ENCODE measurements around the gene C9orf43. TPM values are rescaled to one million over a fixed set of nuclear protein-coding genes. Genes with fewer than 3 reads are reported as not detected.
"Not testable (repeated sequence)": the region's sequence is repeated elsewhere in the genome, so short reads cannot be mapped to it uniquely, and the experiment has no call there.

The C9orf43 gene
- total and polyA plus RNA-seq, 3 donors from 2014 or later = 41.7 to 109 (median 71.3) TPM

DNA sequence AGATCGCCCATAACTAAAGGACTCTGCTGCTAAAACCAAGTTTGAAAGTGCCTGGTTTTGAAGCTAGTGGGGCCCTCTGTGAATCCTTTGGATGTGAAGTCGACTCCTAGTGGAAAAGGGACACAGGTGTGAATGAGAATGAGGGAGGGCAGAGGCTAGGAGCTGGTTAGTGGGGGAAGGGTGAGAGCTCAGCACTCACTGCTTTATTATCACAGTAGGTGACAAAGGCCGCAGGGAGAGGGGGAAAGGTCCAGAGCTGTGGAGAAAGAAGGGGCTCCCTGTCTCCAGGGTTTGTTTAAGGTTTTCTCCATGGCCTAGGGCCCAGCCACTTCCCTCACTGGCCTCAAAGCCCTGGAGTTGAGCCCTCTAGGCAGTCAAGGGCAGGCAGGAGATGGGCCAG, 37.3 kb upstream of the C9orf43 start:
- 67 to 78% methylated on average over 3 of the region's 3 CpGs for WGBS, 2 donors
- DNase-seq = no peak
- no peaks in the 10 kb centered on the region for H3K36me3 ChIP-seq (ENCODE audit: low read depth, missing control alignments)
- no peak for TF ChIP-seq POLR2A (IDR thresholded peaks at IDR 0.05)
- TF ChIP-seq CTCF (IDR thresholded peaks at IDR 0.05) = no peak
- no peak overlapping the region for H3K4me3 ChIP-seq
- intact Hi-C loops (cut with DNase I; ENCODE audit: low total_unique reads) = no loop called here
- no peak overlapping the region for H3K27ac ChIP-seq
- peaks cover 8% of the 10 kb centered on the region for H3K4me1 ChIP-seq
- H3K27me3 ChIP-seq = no peaks in the 10 kb centered on the region
- no peaks in the 10 kb centered on the region for H3K9me3 ChIP-seq

DNA sequence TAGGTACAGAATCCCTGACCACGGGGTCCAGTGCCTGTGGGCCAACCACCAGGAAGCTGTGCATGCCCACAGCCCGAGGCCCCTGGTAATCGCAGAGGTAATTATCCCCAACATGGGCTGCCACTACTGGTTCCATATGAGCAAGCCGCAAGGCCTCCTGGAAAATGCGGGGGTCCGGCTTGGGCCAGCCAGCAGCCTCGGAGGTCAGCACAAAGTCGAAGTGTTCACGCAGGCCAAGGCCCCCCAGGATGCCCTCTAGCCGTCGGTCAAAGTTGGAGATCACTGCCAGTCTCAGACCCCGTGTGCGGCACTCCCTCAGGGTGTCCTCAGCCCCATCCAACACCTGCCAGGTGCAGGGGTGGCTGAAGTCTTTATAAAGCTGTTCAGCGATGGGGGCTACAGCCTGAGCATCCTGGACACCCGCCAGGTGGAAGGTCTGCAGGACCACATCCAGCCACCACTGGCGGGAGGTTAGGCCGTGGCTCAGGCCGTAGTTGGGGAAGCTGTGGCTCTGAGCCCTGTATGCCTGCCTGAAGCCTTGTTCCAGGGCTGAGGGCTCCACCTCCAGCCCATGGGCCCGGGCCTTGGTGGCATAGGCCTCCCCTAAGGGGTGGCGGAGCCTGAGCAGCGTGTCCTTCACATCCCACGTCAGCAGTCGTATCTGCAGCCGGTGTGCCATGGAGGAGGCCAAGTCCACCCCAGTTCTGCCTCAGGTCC, 36.7 kb upstream of the C9orf43 start:
- intact Hi-C loops (cut with DNase I; ENCODE audit: low total_unique reads) = no loop called here
- TF ChIP-seq CTCF (IDR thresholded peaks at IDR 0.05) = no peak
- no peak for TF ChIP-seq POLR2A (IDR thresholded peaks at IDR 0.05)
- 79 to 87% methylated on average over 4 to 22 of the region's 24 CpGs for WGBS, 2 donors

GRCh38 chr9:113375057-113376023, 35.2 kb upstream of the C9orf43 start:
- Histone ChIP-seq H3K27ac (no peak overlapping the region), H3K4me3 (no peak overlapping the region), H3K4me1 (peaks cover 12% of the 10 kb centered on the region), H3K27me3 (no peaks in the 10 kb centered on the region), H3K36me3 (ENCODE audit: low read depth, missing control alignments) (no peaks in the 10 kb centered on the region), H3K9me3 (no peaks in the 10 kb centered on the region)
- intact Hi-C loops (cut with DNase I; ENCODE audit: low total_unique reads) = no loop called here
- TF ChIP-seq CTCF (IDR thresholded peaks at IDR 0.05) = no peak
- no peak for TF ChIP-seq POLR2A (IDR thresholded peaks at IDR 0.05)
- DNase-seq = no peak
- 64 to 89% methylated on average over 6 of the region's 6 CpGs for WGBS, 2 donors

More for the DNA sequence above, 36.7 kb upstream of the C9orf43 start:
- H3K36me3 ChIP-seq (ENCODE audit: low read depth, missing control alignments) = no peaks in the 10 kb centered on the region
- no peak overlapping the region for H3K4me3 ChIP-seq
- H3K27ac ChIP-seq = no peak overlapping the region
- no peaks in the 10 kb centered on the region for H3K27me3 ChIP-seq
- H3K4me1 ChIP-seq = peaks cover 10% of the 10 kb centered on the region
- no peak for DNase-seq
- H3K9me3 ChIP-seq = no peaks in the 10 kb centered on the region

DNA sequence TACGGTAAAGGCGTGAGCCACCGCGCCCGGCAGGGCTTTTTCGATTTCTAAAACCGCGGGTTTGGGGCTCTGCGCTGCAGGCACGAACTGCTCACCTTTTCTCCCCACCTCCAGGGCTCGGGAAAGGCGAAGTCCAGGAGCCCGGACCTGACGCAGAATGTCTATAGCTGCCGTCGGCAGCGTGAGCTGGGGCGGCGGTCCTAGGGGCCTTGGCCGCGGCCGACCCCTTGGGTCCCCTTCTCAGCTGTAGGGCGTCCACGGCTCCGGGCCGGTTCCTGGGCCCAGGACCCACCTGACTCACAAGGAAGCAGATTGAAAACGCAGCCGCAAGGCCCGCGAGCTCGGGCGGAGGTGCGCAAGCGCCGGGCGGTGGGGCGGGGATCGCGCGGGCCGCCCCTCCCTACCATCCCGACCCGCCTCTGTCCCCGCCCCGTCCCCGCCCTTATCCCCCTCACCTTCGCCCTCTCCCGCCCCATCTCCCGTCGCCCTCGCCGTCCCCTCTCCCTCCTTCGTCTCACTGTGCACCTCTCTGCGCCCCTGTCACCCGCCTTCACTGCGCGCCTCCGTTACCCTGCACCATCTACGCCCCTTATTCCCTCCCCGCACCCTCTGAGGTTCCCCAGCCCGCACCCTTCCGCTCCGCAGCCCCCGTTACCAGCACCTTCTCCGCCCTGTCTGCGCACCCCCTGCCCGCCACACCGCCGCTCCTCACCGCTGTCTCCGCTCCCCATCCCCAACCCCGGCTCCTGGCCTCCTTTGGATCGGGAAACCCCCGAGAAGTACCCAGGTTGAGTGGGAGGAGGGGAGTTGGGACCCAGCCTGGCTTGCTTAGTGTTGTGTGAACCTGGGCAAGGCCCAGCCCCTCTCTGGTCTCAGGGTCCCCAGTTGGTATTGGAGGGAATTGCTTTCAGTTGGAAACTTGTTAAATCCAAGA, 33.6 kb upstream of the C9orf43 start, which contains the start of gene HDHD3:
Gene HDHD3, minus strand, starts transcription at position 353 of the 934 bp plus-strand sequence. CDS start 2,632 bp downstream, outside the sequence.
- peaks cover 12% of the 10 kb centered on the region for H3K4me1 ChIP-seq
- peak; percentile 88 for DNase-seq
- H3K36me3 ChIP-seq (ENCODE audit: low read depth, missing control alignments) = no peaks in the 10 kb centered on the region
- no peaks in the 10 kb centered on the region for H3K9me3 ChIP-seq
- intact Hi-C loops (cut with DNase I; ENCODE audit: low total_unique reads) = no loop called here
- peak within 1 kb of the TSS; percentile 68 to 93 for H3K4me3 ChIP-seq
- H3K27me3 ChIP-seq = no peaks in the 10 kb centered on the region
- TF ChIP-seq CTCF (IDR thresholded peaks at IDR 0.05) (no peak), POLR2A (IDR thresholded peaks at IDR 0.05) (no peak)
- H3K27ac ChIP-seq = peak within 1 kb of the TSS; percentile 76 to 78
- 1 to 3% methylated on average over 44 to 74 of the region's 74 CpGs for WGBS, 2 donors

DNA sequence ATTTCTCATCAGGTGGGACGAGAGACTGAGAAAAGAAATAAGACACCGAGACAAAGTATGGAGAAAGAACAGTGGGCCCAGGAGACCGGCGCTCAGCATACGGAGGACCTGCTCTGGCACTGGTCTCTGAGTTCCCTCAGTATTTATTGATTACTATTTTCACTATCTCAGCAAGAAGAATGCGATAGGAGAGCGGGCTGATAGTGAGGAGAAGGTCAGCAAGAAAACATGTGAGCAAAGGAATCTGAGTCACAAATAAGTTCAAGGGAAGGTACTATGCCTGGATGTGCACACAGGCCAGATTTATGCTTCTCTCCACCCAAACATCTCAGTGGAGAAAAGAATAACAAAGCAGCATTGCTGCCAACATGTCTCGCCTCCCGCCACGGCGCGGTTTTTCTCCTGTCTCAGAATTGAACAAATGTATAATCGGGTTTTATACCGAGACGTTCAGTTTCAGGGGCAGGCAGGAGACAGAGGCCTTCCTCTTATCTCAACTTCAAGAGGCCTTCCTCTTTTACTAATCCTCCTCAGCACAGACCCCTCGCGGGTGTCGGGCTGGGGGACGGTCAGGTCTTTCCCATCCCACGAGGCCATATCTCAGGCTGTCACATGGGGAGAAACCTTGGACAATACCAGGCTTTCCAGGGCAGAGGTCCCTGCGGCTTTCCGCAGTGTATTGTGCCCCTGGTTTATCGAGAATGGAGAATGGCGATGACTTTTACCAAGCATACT, 31.3 kb upstream of the C9orf43 start:
- intact Hi-C loops (cut with DNase I; ENCODE audit: low total_unique reads); H3K27me3 ChIP-seq; H3K9me3 ChIP-seq; H3K36me3 ChIP-seq (ENCODE audit: low read depth, missing control alignments); H3K27ac ChIP-seq; DNase-seq; H3K4me3 ChIP-seq: not testable (repeated sequence)
- 53 to 69% methylated on average over 23 to 24 of the region's 24 CpGs for WGBS, 2 donors
- H3K4me1 ChIP-seq = peaks cover 12% of the 10 kb centered on the region

DNA sequence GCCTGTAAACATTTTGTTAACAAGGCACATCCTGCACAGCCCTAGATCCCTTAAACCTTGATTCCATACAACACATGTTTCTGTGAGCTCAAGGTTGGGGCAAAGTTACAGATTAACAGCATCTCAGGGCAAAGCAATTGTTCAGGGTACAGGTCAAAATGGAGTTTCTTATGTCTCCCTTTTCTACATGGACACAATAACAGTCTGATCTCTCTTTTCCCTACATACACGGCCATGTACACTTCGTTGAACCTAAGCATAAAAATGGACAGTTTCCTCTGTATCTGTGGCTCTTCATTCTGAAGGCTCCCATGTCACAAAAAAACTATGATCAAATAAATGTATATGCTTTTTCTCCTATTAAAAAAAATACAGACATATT, 30.7 kb upstream of the C9orf43 start:
- H3K36me3 ChIP-seq (ENCODE audit: low read depth, missing control alignments); H3K9me3 ChIP-seq; H3K27ac ChIP-seq; H3K27me3 ChIP-seq; intact Hi-C loops (cut with DNase I; ENCODE audit: low total_unique reads); H3K4me3 ChIP-seq; DNase-seq: not testable (repeated sequence)
- 81 to 96% methylated on average over 2 of the region's 2 CpGs for whole genome bisulfite sequencing, 2 donors
- peaks cover 12% of the 10 kb centered on the region for H3K4me1 ChIP-seq

Data from testis (tissue), 3 donors.